Stimulated activated CD4-positive, alpha-beta T cell treated with anti-CD3 and anti-CD28 coated beads, Interleukin-4, amount 100 ng/mL, for 24 hours (primary cell): Measurements from ENCODE around the gene MACROH2A1.

ENCODE experiments used
- DNase-seq: peaks from one replicate; pipeline ENCODE4 v3.0.0-alpha.2; 2020

MACROH2A1 gene

DNA sequence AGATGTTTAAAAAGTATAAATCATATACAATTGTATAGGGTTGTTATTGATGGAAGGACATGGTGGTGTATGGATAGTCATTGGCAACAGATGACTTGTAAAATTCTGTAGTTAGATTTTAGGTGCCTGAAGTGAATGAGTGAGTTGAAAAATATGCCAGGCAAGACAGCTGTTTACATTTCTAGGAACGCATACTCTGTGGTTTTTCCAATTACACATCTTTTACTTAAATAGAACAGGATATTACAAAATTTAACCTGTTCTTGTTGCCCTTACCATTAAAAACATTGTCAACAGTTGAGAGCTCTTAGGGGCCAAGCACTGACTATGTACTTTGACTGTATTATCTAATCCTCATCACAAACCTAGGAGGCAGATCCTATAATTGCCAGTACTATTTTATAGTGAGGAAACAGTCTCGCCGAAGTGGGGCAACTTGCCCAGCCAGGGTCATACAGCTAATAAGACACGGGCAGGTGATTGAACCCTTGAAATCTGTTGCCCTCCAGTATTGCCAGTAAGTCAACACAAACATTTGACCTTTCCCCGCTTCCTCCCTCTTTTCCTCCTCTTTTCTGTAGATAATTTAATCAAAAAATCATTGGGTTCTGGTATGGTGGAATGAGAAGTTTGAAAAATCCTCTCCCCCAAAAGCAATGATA lies 88.6 kb downstream of the MACROH2A1 start:
- DNase-seq, result no peak

DNA sequence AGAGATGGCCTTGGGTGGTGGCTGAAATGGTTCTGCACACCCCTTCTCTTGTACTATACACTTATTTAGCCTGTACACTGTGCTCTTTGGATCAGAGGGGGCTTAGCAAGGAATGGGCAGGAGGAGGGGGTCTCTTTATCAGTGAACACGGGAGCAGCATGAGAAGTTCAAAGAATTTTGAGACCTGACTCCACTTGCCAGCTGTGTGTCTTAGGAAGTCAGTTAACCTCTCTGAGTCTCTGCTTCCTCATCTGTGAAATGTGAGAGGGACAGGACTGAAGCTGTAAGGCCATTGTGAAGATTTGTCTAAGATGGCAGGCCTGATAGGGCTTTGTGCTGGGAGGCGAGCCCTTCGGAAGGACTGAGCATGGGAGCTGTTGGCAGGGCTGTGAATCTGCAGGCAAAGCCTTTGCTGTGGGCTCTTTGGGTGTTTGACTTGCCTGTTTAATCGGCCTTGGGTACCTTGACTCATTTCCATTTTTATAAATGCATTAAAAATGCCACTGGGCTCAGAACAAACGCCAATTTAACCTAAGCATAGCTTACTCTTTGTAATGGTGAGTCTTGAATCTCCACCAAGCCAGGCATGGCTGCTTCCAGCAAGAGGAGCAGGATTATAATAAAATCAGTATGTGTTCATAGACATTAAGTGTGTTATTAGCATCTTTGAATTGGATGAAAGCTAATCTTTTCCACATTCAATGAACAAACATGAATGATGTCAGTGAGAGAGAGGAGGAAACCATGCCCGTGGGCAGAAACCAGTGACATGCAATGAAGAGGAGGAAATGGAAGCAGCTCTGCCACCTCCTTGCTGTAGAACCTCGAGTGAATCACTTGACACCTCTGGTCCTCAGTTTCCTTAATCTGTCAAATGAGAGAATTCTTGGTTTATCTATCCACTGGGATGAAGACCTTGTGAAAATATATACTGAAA lies 89.4 kb downstream of the MACROH2A1 start:
- no peak for DNase-seq

DNA sequence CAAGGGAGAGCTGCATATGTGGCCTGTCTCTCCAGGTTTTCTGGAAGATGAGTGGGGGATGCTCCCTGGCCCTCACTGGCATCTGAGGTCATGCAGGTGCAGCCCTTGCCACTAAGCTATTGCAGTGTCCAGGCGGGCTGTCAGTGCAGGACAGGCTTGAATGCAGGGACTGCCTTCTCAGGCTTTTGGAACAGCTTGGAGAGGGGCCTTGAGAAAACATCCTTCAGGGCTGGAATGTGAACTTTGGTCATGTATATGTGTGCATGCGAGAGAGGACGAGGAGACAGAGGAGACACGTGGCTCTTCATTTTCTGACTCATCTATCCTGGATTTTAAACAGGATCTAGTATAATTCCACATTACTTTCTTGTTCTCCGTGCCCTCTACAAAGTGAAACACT lies 90.3 kb downstream of the MACROH2A1 start:
- DNase-seq, result no peak

DNA sequence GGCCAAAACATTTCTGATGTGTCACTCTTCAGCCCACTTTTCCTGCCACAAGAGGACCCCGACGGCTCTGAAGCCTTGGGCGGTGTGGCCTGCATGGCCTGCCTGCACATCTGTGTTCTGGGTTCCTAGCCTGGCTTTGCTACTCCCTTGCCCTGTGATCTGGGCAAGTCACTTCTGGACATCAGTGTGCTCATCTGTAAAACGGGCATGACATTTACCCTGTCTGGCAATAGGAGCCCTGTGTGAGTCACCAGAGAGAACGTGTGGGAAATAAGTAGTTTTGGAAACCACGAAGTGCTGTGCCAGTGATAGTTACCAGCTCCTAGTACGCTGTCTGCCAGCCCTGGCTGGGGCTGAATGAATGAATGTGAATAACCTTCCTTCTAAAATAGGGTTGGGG lies 90.8 kb downstream of the MACROH2A1 start:
- DNase-seq, result no peak

DNA sequence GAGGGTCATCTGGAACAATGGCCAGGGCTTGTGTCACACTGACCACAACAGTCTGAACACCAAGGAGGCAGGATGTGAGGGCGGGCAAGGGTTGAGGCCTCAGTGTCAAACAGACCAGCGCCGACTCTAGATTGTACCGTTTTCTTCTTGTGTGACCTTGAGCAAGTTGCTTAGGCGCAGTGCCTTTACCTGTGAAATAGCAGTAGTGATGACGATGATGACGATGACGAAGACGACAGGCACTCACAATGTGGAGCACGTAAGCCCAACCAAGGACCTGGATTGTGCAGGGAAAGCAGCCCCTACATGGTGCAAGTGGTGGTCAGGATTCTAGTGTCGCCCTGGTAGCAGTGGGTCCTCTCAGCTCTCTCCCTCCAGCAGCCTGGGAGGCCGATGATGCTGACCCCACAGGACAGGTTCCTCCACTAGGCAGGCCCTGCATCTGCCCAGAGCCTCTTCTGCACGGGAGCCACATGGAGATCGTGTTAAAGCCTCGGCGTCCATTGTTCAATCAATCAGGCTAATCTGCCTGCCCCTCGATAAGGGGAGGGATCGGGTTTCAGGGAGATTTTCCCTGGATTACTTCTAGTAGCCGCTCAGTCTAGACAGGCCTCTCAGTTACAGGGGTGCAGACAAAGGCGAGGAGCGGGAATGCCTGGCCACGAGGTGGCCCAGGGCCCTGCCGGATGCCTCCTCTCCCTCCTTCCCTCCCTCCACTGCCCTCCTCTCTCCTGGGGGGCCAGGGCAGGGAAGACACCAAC lies 91.7 kb downstream of the MACROH2A1 start:
- no peak for DNase-seq

DNA sequence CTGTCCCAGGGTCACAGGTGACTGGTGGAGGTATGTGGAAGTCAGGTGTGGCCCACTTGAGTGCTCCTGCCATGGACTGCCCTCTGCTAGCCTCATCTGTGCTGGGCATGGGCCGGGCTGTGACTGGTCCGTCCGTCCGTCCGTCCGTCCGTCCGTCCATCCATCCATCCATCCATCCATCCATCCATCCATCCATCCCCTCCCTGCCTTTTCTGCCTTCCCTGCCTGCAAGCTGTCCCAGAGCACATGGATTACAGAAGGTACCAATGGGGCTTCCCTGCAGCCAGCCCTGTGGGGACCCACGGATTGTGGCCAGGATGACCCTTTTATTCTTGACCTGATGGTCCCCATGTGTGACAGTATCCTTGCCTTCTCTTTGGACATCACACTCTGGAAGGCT lies 92.5 kb downstream of the MACROH2A1 start:
- no peak for DNase-seq

DNA sequence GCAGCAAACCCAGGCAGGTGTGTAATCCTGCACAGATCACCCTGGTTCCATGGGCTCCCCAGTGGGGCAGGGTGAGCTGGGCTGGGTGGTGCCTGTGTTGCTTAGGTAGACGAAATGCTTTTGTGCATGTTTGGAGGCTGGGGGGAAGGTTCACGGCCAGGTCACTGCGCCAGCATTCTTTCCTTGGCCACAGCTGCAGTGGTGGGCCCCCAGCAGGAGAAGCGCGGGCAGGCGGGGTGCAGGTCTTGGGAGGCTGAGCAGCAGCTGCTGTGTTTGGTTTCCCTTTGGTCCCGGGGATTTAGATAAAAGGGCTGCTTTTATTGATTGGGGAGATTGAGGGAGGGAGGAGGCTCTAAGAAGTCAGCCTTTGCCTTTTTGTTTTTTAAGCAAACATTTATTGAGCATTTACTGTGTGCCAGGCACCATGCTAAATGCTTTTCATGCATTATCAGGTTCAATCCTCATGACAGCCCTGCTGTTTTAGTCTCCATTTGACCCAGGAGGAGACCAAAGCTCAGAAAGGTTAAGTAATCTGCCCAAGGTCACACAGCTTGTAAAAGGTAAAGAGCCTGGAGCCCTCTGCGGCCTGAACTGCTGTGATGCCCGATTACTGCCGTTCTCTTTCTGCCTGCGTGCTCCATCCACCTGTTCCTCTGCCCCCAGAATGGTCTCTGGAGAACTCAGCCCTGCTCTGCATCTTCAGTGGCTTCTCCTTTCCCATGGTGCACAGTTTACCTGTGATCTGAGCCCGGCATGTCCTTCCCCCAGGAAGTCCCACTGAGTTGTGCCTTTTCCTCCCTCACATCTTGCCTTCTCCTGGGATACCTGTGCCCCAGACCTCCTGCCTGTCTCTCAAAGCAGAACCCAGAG lies 94.4 kb downstream of the MACROH2A1 start:
- DNase-seq, result no peak

DNA sequence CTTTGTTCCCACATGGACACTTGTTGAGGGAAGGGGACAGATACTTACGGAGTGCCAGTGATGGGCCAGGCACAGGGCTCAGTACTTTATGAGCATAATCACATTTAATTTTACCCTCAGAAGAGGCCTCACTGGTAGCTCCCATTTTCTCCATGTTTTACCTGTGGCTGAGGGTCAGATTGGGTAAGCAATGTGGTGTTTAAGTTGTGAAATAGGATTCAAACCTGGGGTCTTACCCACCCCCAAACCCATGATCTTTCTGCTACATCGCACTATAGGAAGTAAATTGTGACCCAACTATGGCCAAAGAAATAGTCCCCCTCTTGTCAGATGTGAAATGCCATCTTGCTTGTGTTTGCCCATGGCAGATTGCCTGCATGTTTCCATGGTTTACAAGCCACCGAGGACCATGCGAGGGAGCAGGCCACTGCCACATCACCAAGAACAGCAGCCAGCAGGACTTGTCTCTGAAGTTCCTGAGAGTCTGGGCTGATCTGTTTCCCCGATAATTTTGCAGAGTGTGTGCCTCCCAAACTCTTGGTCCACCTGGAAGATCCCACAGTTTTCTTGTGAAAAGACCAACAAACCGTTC lies 95.4 kb downstream of the MACROH2A1 start:
- no peak for DNase-seq

DNA sequence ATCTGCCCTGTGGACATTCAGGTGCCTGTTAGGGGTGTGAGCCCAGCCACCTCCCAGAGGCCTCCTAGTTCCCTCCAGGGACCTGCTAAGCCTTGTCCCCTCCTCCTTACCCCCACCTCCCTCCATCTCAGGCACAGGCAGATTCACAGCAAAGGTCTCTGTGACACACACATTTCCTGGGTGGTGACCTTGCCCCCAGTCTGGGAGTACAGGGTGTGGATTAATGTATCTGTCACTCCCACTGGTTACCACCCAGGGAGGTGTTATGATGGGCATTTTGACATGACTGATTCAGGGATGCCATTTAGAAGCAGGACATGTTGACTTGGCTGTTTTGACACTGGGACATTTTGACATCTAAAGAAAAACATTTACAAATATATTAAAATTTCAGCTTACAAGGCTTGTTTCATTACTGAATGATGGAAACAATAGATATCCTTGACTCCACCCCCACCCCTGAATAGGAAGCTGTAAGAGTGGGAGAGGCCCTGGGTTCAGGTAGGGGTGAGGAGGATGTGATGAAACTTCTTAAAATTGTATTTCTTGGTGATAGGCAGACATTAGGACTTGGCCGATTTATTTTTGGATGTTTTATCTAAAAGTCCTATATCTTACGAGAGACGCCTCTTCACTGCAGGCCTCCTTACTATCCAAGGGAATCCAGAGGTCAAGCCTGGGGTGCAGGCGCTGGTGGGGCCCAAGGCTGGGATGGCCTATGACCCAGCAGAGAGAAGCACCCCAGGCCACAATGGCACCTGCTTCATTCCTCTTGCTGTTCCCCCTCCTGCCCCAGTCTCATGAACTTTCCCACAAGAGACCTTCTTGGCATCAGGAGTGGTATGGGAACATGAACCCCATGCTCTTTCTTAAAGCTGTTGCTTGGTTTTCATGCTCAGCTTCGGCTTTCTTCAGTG lies 101.9 kb downstream of the MACROH2A1 start:
- no peak for DNase-seq

DNA sequence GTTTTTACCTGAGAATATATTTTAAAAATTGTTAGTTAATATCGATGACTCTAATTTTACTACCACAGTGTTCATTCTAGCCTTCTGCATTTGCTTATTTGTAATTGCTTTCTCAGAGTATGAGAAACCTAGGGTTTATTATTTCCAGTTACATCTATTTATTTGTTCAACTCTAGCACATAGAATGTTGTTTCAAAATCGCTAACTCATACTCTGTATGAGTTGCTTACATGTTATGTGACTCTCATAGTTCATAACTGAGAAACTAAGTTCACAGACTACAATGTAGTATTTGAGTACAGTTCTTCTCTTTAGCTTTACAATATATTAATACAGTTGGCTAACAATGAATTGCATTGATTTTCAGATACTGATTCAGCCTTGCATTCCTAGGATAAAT lies 103.2 kb downstream of the MACROH2A1 start:
- DNase-seq, result no peak

DNA sequence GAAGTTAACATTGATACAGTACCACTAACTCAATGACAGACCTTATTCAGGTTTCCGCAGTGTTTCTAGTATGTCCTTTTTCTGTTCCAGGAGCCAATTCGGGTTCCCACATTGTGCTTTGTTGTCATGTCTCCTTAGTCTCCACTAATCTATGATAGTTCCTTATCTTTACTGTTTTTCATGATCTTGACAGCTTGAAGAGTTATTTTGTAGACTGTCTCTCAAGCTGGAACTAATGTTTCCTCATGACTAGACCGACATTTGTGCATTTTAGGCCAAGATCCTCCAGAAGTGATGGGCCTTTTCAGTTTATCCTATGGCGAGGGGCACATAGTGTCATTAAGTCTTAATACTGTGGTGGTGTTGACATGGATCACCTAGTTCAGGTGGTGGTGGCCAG lies 104.2 kb downstream of the MACROH2A1 start:
- DNase-seq, result no peak

DNA sequence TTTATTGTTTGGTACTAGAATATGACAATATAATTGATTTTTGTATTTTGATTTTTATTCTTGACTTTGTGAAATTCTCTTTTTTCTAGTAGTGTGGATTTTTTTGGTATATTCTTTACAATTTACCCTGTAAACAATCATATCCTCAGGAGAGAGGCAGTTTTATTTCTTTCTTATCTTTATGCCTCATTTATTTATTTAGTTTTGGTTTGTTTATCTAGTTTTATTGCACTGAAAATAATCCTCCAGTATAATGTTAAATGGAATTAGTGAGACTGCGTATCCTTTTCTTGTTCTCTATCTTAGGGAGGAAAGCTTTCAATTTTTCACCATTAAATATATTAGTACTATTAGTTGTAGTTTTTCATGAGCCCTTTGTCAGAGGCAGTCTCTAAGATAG lies 109.4 kb downstream of the MACROH2A1 start:
- no peak for DNase-seq

DNA sequence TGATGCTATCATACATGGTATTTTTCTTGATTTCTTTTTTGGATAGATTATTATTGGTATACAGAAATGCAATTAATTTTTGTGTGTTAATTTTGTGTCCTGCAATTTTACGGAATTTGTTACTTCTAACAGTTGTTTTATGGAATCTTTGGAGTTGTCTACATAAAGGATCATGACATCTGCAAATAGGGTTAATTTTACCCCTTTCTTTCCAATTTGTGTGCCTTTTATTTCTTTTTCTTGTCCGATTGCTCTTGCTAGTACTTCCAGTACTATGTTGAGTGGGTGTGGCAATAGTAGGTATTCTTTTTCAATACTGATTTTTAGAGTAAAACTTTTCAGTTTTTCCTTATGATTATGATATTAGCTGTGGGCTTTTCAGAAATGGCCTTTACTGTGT lies 111.5 kb downstream of the MACROH2A1 start:
- no peak for DNase-seq
